Activated naive CD8-positive, alpha-beta T cell treated with anti-CD3 and anti-CD28 coated beads, Interleukin-2, amount 50 U/mL, for 16 hours (primary cell): ENCODE data around the gene EMC8.

ENCODE experiments used
- DNase-seq: peaks from one replicate; pipeline ENCODE4 v3.0.0-alpha.2; 2020; ENCODE audit warnings: low read depth, low spot score

EMC8 gene

DNA sequence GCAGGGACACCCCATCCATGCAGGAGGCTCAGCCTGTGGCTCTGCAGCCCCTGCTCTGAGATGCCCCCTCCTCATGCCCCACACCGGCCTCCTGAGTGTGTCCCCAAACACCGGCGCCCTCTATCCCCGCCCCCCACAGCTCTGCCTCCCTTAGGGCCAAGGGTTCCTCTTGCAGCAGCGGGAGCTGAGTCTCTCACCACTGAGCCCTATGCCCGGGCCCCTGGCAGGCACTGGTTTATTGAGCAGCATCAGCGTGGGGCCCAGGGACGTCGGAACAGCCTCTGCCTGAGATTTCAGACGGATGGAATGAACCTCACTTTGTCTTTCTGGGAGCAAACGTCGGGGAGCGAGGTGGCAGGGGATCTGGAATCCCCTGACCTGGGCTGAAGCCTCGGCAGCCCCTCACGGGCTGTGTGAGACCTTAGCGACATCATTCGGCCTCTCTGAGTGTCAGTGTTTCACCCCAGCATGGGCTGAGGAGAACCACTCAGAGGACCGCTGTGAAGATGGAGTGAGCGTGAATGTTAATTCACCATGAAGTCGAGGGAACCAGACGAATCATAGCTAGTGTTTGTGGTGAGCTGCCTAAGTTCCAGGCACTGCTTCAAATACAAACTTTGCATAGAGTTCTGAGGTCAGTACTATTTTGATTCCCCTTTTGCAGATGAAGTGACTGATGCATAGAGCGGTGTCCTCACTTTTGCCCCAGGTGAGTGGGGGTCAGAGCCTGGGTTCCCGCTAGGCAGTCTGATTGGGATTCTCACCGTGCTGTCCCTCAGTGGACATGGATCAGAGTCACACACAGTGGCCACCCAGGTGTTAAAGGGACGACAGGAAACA, 43.2 kb downstream of the EMC8 start:
- DNase-seq, result no peak

DNA sequence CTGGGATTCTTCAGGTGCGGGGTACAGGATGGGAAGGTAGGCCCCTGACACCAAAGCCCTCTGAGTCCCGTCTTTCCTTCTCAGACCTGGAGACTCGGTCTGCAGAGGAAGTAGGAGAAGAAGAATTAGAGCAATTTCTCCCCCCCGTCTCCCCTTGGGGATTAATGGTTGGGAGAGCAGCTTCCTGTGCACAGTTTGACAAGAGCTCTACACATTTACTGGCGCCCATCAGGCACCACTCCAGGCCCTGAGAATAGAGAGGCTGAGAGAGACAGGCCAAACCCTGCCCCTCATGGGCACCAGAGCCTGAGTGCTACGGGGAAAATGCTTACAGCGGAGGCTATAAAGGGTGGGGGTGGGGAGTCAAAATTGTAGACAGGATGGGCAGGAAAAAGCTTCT, 44.9 kb downstream of the EMC8 start:
- DNase-seq, result no peak

DNA sequence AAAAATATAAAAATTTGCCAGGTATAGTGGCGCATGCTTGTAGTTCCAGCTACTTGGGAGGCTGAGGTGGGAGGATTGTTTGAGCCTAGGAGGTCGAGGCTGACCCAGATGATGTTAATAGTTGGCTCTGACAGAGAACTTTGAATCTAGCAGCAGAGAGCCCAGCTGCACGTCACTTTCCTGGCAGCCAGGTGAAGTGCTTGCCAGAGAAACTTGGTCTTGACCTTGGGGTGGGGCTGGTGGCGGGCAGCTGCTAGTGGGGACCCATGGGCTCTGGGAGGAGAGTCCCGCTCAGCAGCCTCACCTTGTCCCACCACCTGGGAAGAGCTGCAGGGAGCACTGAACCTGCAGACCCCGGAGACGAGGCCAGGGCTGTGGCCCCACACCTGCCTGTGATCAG, 45.4 kb downstream of the EMC8 start:
- DNase-seq, result no peak

DNA sequence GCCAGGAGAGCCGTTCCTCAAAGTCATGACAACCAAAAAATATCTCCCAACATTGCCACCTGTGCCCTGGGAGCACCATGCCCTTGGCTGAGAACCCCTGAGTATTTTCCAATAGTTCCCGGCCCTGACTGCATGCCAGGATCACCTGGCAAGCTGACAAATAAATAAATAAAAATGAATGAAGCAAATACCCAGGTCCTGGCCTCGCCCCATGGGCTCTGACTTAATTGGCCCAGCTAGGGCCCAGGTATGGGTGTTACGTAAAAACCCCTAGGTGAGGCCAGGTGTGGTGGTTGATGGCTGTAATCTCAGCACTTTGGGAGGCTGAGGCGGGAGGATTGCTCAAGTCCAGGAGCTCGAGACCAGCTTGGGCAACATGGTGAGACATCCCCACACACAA, 45.8 kb downstream of the EMC8 start:
- DNase-seq, result no peak

DNA sequence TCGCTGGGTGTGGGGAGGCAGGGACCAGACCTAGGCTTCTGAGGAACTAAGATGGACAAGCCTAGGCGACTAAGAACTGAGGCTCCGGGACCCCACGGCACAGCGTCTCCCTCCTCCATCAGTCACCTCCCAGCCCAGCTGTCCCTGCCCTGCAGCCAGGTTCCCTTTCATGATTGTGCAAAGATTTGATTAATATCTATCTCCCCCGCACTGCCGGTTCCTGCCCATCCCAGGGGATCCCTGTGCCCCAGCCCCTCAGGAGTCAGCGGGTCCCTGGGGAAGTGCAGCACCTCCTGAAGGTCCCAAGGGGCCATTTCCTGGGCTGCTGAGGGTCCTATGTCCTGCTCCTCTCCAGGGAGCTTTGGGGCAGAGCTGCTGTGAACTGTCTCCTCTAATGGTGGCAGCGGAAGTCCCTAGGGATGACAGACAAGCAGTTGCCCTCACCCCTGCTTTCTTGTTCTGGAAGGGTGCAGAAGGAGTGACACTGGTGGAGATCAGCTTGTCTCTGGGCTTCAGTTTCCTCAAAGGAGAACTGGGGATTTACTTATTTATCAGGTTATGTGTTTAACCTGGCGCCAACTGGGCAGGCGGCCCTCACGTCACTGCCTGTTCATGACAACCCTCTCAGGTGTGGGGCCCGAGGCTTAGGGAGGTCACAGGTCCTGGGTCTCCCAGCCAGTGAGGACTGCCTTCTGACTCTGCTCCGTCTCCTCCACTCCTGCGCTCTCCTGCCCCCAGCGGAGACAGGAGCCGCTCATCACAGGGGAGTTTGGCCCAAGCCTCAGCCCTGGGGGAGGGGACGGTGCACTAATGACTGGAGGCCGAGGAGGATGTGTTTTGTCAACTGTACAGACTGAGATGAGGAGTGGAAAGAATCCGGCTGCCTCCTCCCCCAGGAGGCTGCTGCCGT, 46.6 kb downstream of the EMC8 start:
- DNase-seq, result no peak

DNA sequence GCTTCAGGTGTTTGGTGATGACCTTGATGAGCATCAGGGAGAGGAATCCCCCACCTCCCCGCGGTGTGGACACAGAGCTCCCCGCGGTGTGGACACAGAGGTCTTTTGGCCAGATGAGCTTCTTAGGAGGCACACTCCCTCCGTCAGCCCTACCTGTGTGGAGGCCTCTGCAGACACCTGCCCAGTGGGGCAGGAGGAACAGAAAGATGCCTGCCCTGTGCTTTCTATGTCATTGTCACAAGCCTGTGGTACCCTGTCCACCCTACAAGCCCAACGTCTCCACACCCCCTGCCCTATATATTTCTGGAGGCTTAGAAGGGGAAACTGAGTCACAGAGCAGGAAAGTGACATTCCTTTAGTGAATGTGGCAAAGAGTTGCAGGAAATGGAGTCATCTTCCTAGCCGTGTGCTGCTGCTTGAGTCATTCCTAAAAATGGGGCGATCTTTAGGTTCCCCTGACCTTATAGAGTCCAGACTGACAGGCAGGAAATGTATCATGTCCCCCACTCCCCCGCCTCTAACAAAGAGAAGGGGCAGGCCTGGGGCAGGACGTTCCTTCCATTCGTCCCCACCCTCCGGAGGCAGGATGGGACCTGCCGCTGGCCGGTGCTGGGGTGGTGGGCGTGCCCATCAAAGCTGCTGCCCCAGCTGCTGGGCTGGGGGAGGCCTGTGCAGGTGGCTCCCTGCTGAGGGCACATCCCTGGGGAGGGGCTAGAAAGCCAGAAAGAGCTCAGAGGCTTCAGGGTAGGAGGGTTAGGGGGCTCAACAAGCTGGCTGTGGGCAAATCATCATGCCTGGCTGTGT, 47.4 kb downstream of the EMC8 start:
- DNase-seq, result no peak

DNA sequence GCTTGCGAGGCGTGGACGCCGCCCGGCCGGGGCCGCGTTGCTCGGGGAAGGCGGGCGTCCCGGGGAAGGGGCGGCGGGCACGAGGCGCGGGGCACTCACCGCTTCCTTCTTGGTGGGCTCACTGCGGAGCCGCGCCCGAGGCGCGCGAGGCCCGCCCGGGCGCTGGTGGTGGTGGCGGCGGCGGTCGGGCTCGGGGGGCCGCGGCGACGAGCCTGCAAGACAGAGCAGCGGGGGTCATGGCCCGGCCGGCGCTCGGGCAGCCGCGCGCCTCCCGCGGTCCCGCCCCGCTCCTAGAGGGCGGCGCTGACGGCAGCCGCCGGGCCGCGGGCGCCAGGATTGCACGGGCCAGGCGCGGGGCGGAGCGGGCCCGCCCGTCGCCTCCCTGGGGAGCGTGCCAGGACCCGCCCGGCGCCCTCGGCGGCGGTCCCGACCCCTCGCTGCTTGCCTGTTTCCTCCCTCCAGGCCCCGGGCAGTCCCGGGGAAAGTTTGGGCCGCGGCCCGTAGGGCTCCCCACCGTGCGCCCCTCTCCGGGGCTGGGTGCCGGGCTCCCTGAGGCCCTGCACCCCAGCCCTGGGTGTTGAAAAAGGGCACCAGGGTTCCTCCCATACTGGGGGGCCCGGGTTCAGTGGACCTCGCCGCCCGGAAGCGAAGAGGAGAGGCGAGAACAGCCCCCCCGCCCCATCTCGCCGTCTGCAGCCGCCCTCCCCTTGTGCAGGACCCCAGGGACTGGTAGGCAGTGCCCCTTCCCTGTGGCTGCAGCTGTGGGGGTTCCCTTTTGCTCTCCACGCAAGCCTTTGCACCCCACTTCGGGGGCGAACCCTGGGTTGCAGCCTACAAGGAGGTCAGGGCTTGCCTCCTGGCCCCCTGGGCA, 48.3 kb downstream of the EMC8 start, which contains the start of gene C16orf74:
Gene C16orf74 (minus strand): TSS at position 270 of the 871 bp plus-strand sequence. CDS start 15,879 bp downstream, outside the sequence.
- no peak for DNase-seq

DNA sequence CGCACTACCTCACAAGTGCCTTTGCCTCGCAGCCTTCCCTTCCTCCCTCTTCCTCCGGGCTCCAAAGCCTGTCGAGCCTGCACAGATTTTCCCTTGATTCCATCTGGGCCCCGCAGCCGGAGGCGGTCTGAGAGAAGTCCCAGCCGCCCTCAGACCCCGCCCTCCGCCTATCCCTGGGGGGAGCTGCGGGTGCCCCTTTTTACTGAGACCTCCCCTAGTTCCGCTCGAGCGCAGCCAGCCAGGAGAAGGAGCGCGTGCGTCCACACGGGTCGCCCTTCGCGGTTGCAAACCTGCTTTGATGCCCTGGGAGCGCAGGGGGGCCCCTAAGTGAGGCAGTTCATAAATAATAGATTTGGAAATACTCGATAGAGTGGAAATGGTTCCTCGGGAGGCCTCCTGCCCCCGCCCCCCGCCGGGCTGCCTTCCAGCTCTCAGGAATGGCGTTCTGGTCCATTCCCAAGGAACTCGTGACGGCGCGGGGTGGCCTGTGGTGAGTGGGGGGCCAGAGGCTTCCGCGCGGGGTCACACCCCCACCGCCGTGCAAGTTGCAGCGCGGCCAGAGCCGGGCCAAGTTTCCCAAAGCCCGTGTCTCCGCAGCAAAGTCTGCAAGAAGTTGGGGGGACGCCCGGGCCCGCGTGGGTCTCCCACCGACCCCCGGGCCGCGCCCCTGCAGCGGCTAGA, 49.1 kb downstream of the EMC8 start:
- no peak for DNase-seq

DNA sequence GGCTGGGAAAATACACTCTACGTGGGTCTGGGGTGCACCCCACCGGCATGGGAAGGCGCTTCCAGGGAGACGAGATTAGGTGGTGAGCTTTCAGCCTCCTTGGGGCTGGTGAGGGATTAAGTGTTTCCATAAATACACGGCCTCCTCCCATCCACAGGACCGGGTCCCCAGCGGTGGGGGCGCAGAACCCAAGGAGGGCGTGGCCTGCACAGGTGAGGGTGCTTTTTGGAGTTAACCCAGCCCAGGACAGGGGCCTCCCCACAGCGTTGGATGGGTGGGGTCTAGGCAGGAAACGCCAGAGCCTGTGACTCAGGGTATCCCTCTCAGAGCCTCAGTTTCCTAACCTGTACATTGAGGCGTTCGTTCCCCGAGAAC, 49.6 kb downstream of the EMC8 start:
- no peak for DNase-seq

DNA sequence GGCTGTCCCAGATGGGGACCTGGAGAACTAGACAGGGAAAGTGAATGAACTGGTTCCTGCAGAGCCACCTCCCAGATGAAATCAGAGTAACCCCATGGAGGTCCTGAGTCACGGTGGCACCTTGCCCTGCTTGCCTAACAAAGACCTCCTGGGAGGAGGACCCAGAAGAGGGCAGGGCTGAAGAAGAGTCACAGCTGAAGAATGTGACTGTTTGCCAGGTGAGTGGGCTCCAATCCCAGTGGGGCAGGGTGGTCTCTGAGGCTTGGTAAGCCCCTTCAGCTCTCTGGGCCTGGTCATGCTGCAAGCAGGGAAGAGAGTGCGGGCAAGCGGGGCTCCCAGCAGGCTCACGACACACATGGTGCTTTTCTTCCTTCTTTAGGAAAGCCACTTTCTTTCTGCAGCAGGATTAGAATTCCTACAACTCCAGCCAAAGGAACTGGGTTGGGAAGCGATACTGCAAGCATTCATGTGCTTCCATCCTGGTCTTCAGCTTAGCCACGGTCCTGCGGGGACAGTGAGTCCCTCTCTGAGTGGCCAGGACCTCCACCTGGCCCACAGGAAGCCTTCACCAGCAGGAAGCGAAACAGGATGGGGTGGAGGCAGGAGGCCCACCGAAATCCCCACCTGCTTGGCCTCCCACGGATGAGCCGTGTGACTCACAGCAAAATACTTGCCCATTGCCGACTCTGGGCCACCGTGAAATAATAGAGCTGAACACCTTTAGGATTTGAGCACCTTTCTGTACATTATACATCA, 52.7 kb downstream of the EMC8 start:
- DNase-seq, result no peak

DNA sequence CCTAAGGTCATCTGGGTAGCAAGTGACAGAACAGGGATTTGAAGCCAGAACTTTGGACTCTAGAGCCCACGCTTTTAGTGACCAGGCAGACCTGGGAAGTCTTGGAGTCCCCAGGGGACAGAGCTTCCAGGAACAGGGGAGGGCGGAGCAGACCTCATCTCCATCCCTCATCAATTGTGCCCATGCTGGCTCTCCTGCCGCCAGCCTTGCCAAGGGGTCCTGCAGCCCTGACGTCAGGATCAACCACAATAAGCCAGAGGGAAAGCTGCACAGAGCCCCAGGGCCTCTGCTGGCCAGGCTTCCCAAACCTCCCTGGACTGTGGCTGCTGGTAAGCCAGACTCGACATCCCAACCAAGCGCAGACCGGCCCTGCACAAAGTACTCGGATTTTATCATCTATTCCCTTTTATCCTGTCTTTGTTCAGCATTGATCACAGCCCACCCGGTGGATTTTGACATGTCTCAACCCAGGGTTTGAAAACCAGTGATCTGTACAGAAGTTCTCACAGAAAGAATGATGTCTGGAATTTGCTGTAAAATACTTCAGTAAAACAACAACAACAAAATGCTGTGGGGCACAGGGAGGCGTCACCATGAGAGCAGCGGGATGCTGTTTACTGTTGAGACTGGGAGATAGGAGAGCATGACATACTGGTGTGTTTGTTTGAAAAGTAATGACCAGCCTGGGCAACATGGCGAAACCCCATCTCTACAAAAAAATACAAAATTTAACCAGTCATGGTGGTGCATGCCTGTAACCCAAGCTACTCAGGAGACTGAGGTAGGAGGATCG, 60.2 kb downstream of the EMC8 start:
- DNase-seq, result no peak

DNA sequence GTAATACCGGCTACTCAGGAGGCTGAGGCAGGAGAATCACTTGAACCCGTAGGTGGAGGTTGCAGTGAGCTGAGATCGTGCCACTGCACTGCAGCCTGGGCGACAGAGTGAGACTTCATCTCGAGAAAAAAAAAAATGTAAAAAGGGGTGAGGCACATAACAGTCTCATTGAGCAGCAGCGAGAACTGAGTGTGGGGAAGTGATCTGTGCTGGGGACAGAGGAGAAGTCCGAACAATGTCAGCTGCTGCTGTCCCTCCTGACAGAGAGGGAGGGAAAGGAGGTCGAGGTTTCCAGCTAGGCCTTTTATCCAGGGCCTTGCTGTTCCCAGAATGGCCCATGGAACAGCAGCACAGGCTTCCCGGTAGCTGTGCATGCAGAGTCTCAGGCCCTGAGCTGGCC, 62.4 kb downstream of the EMC8 start:
- DNase-seq, result no peak

DNA sequence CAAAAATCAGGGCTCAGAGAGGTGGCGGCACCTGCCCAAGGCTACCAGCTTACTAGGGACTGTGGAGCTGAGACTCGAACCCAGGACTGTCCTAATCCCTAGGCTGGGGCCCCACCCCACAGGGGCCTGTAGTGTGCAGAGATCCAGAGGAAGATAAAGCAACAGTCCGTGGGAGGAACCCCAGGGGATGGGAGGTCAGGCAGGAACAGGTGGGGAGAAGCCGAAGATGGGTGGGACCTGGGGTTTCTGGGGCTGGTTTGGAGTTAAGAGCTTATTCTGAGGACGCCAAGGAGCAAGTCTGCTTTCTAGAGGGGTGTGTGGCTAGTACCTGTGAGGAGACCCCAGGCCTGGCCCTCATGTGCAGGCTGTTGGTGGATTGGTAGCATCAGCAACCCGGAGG, 63.4 kb downstream of the EMC8 start:
- DNase-seq, result no peak

DNA sequence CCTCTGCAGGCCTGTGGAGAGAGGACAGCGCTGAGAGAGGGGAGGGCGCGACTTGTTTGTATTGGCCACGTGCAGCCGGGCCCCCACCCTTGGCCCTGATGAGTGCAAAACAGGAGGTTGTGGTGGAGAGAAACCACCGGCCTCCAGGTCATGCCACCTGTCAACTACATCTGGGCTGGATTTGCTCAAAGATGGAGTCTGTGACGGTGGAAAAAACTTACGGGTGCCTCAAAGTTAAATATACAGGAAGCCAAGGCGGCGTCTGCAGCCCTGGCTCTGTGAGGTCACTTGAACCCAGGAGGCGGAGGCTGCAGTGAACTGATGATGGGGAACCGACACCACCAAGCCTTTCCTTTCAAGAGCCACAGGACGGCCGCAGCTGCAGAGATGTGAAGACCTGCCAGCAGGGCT, 64.1 kb downstream of the EMC8 start:
- no peak for DNase-seq

DNA sequence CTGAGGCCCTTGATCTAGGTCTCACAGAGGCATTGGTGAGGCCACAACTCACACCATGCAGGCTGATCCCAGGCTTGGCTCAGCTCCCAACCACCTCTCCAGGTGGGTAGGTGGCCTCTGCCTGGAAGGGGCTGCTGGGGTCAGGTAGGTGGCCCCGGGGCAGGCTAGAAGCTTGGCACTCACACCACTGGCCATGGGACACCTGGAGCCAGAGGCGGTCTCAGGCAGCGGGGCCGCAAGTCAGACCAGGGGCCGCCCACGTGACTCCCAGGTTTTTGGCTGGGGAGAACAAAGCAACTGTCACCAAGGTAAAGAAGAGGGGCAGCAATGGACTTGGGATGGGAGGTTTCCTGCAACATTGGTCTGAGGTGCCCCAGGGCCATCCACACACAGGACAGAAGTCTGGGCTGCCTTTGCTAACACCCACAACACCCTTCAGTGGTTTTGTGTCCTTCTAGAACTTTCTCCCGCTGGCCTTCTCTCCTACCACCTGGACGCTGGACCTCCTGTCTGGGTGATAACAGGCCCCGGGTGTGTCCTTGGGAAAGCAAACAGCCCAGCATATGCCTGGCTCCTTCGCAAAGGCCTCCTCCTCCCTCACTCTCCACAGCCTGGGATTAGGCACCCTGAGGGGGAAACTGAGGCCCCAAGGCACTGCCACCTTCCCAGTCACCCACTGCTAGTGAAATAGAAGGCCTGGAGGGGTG, 64.9 kb downstream of the EMC8 start:
- DNase-seq, result no peak

DNA sequence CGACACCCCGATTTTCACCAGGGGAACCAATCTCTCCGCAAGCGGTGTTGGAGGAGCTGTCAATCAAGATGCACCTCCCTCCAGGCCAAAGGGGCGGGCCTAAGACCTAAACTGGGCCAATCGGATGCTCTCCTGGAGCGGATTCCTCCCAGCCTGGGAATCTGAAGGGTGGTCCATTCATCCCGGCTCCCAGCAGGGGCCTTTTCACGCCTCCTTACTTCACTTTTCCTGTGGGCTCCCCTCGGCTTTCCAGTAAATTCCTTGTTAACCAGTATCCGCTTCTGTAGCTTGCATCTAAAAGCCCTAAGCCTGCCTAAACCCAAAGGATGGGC, 65.5 kb downstream of the EMC8 start:
- no peak for DNase-seq

DNA sequence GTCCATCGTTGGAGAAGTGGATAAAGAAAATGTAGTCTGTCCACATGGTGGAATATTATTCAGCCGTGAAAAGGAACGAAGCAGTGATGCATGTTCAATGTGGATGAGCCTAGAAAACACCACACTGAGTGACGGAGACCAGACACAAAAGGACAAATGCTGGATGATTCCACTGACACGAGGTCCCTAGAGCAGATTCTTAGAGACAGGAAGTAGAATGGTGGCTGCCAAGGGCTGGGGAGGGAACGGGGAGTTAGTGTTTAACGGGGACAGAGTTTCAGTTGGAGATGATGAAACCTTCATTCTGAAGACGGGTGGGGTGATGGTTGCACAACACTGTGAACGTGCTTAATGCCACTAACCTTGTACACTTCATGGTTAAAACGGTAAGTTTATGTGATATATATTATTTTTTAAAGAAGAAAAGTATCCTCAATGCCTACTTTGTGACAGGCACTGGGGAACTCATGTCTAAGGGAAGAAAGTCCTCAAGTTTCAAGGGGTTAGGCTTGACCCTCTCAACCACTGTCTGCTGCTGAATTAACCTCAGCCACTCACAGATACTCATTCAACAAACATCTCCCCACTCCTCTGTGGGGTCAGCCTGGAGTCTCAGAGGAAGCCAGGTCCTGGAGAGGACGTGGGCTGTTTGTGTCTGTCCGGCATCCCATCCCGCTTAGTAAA, 66.0 kb downstream of the EMC8 start:
- DNase-seq, result no peak

DNA sequence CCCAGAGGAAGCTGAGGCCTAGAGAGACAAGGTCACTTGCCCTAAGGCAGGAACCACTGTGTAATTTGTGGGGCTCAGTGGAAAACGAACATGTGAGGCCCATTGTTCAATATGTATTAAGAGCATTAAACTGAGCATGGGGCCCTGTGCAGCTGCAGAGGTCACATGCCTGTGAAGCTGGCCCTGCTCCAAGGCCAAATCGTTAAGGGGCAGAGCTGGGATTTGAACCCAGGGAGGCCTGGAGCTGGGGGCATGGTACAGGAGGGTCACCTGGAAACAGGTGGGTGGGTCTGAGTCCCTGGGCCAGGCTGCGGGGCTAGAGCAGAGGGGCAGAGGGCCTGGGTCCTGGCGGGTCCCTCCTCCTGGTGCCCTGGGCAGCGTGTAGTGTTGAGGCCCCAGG, 68.2 kb downstream of the EMC8 start:
- DNase-seq, result no peak
